DMS 273 treated with DMSO at 0.1 percent for 48 hours (cell line): Measurements from ENCODE around the gene CACNA2D1.

Experiments
- DNase-seq: peaks from one replicate; lab custom pipeline; 2025; lab: John Stamatoyannopoulos, UW

The CACNA2D1 gene

DNA sequence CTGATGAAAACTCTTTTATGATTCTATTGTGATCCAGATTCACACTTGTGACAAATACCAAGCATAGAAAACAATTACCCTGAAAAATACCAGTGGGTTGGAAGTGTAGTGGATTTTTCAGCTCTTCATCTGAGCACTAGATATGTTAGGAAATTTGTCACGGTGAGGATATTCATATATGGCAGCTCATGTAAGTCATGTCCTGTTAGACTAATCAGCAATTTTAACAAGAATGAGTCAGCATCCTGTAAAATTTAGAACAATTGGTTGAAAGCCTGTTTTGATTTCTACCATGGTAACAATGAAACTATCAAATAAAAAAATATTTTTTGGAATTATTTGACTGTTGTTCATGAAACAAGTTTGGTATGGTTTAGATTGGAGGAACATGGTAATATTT lies 334.3 kb downstream of the CACNA2D1 start:
- DNase-seq: no peak

DNA sequence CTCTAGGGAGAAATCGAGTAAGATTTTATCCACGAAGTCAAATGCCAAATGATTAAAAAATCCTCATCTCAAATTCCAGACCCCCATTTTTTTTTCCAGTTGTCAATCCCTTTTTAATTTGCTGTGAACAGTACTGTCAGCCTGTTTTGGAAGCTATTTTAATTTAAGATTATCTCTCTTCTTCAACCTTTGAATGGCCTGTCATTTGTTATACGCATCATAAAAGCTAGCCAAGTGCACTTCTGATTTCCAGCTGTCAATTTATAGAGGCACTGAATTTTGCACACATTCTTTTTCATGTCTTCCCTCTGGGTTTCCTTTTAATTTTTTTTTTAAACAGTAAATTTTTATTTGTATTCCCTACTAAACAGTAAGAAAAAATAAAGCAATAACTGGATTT lies 337.4 kb downstream of the CACNA2D1 start:
- no peak for DNase-seq

DNA sequence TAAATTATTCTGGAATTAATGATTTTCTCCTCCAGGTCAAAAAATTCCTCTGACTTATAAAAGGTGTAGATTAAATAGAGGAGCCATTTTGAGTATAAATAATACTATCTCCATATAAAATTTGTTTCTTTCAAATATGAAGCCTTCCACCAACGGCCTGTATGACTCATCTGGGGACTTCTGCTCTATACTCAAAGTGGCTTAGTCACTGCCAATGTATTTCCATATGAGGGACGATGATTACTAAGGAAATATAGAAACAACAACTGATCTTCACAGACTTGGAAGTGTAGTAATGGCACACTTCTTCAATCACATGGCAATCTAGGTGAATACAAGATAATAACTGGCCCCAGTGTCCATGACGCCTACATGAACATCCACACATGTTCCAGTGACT lies 338.1 kb downstream of the CACNA2D1 start:
- DNase-seq: no peak

DNA sequence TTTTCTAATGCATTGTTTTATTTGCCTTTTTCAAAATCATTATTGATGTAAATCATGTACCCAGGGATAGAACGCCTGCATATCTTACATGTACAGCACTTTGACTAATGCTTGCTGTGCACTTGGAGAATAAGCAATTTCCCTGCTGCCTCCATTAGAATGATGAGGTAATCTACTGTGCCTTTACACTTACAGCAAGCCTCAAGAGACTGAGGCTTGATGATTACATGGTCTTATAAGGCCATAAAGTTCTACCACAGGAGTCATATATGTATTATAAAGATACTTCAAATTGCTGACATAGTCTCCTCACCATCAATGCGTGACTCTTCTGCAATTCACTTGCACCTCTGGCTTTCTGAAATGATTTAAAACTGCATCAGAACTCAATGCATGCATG lies 345.2 kb downstream of the CACNA2D1 start:
- DNase-seq: no peak

DNA sequence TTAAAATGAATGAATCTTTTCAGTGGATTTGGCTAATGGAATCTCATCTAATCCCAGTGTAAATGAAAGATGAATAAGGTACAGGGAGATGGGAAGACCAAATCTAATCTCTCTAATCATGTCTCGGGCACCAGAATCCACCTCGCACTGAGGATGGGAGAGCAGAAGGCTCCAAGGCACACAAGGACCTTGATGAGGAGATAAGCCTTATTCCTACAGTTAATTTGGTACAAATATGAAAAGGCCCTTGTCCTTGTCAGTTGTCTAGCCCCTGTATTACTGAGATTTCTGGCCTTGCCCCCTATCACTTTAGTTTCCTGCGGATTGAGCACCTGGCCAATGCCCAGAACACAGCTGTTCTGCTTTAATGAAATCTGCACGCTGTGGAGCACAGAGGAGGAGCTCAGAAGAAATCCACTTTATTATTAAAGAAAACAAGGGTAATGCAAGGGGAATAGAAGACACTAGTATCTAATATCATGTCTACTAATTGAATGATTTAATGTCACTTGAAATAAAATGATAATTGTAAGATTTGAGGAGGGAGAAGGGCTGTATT lies 352.4 kb downstream of the CACNA2D1 start:
- DNase-seq: peak; percentile 47

DNA sequence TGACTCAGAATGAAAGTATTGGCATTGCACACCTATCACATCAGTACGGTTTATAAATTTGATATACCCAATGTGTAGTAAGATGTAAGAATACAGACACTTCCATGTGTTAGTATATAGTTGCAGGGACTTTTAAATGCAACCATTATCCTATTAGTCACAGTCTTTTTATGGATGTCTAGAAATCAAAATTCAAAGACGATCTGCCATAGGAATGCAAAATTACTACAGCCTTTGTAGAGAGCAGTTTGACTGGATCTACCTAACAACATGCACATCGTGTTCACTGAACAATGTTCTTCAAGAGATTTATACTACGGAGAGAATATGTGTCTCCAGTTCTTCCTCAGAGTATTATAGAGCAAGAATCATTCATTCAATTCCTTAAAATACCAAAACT lies 356.5 kb downstream of the CACNA2D1 start:
- no peak for DNase-seq

DNA sequence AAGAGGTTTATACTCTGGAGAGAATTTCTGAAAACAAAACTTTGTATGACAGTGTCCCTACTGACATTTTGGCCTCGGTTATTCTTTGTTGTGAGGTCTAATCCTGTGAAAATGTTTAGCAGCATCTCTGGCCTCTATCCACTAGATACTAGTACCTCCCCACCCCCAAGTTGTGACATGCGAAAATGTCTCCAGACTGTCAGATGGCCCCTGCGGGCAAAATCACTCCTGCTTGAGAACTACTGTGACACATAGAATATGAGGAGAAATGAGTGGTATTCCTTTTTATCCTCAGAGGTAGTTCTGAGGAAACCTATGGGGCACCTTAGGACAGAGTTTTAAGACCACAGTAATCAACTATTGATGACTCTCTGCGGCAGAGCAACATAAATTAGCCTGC lies 358.5 kb downstream of the CACNA2D1 start:
- DNase-seq: no peak

DNA sequence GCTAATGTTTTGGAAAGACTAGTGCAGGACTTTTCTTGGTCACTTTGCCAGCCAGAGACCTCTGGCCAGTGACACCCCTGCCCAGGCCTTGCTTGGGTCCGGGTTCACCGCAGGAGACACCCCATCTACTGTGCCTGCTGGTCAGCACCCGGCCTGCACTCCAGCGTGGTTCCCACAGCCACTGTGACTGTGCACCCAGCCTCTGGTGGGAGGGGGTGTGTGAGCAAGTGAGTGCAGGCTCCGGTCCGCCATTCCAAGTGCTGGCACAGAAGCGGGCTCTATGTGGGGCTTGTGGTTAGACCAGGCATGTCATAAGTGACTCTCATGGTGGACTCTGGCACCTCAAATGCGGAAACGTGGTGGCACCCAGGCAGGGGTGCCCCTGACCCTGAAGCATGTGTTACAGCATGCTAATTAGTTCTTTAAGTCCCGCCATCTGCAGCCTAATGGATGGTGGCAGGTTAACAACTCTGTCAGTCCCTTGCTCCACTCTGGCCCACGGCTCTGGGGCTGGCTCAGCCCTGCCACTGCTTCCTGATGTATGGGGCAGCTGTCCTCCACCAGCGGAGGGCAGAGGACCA lies 361.8 kb downstream of the CACNA2D1 start:
- DNase-seq: no peak

DNA sequence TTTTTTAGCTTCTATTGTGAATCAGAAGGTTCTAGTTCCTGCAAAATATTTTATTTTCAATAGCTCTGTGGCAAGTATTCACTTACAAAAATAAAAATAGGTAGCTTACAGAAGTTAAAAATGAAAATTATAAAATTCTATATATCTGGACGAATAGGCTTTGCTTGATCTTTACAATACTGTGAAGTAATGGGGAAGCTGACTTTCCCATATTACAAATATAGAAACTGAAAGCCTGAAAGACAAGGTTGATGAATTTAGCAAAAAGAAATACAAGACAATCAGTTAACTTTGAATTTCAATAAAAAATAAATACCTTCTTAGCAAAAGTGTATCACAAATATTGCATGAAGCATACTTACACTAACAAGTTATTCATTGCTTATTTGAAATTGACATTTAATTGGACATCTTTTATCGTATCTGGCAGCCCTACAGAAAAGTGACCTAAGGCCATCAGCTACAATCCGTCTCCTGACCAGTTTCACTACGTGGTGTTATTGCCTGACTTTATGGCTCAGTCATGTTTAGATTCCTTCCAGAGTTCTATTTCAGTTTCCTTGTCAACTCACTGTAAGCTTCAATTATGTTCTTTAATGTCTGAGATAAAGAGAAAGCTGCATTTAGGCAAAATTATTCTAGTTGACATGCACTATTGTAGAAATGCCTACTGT lies 363.2 kb downstream of the CACNA2D1 start:
- DNase-seq: no peak

DNA sequence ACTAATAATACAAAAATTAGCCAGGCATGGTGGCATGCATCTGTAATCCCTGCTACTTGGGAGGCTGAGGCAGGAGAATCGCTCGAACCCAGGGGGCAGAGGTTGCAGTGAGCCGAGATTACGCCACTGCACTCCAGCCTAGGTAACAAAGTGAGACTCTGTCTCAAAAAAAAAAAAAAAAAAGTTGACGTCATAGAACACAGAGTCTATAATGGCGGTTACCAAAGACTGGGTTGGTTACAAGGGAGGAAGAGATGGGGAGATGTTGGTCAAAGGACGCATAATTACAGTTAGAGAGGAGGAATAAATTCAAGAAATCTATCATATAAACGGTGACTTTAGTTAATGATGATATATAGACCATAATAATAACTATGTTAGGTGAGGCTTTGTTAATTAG lies 364.1 kb downstream of the CACNA2D1 start:
- DNase-seq: no peak

DNA sequence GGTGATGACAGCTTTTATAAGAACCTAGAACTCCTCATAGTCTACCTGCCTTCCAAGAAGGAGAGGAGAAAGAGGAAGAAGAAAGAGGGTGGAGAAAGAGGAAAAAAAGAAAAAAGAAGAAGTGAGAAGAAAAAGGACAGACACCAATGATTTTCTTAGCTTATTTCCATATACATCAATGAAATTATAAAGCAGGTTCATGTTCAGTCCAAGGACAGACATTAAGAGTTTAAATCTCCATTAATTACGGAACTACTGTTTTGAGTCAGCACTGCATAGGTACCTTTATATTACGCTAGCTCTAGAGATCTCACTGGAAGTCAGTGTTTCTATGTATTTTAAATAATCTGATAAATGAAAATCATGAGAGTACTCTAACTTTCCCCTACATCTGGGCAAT lies 364.8 kb downstream of the CACNA2D1 start:
- DNase-seq: no peak

DNA sequence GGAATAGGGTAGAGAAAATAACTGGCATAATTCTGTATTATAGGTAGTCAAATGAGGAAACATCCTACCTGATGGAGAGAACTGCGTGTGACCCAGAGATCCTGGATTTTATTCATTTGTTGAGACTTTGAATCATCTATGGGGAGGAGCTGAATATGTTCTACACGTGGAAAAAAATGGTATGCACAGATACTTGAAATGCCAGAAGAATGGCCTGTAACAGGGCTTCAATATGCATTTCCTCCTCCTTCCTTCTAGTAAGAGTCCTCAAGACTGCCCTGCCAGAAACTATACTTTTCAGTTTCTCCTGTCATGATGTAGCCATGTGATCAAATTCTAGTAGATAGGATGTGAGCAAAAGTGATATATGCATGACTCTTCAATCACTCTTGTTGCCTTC lies 372.1 kb downstream of the CACNA2D1 start:
- no peak for DNase-seq

DNA sequence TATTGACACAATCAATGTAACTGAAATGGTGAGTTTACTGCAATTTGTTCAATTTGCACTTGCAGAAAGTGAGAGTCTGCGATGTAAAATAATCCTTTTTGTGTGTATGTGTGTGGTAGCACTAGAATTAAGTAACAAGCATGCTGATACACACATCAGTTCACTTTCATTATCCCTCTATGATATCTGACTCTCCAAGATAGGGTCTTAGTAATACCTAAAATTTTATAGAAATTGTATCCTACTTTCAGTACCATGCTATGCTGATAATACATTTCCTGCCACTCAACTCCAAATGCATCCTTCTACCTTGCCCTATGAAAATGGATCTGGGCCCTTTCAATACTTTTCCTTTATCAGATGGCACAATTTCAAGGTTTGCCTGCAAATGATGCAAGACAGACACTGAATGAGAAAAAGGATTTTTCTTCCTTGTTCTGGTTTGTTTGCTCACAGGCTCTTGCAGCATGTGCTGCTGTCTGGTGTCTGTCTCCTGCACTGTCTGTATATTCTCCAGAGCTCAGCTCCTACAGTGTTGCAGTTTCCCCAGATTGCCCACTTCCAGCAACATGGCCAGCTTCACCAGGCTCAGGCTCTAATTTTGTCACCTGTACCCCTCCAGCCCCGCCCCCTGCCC lies 375.8 kb downstream of the CACNA2D1 start:
- no peak for DNase-seq

DNA sequence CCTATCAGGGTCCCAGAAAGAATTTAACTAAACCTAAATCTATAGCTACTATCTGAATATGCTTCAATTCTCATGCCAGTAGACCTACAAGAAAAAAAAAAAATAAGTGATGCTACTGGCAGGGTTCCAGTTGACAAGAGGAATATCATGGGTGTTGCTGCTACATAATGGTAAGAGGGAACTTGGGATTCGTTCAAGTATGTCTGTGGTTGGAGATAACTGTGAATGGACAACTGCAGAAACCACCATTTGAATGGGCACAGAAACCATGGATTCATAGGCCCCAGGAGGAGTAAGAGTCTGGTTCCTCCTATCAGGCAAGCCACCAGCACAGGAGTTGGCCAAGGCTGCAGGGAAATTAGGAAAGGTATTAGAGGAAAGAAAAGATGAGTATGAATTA lies 386.1 kb downstream of the CACNA2D1 start:
- no peak for DNase-seq

DNA sequence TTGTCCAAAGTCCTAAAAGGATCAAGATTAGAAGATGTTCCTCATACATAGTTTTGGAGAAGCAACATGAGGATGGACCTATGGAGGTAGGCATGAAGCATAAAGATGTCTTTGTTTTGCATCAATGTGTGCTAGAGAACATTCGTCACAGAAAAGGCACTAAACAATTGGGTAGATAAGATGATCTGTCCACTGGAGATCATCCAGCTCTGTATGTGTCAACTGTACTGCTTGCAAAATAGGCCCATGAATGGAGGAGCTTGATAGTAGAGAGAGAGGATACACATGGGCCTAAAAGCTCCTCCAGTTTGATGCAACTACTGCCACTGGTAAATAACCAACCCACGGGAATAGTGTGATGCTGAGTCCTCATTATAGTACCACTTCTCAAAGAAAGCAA lies 387.3 kb downstream of the CACNA2D1 start:
- no peak for DNase-seq

DNA sequence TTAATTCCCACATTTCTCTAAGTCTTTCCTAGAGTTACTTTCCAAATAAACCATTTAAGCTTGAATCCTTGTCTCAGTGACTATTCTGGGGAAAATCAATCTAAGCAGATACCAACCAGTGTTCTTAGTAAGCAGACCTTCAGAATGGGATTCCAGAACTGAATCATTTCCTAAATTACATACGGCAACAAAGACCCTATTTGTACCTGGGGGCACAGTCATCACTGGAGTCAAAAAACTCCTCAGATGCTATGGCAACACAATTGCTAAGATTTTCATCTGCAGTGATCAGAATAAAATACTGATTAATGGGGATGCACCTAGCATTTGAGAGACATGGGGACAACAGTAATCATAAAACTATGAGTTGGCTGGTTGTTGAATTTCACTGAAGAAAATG lies 389.0 kb downstream of the CACNA2D1 start:
- no peak for DNase-seq

DNA sequence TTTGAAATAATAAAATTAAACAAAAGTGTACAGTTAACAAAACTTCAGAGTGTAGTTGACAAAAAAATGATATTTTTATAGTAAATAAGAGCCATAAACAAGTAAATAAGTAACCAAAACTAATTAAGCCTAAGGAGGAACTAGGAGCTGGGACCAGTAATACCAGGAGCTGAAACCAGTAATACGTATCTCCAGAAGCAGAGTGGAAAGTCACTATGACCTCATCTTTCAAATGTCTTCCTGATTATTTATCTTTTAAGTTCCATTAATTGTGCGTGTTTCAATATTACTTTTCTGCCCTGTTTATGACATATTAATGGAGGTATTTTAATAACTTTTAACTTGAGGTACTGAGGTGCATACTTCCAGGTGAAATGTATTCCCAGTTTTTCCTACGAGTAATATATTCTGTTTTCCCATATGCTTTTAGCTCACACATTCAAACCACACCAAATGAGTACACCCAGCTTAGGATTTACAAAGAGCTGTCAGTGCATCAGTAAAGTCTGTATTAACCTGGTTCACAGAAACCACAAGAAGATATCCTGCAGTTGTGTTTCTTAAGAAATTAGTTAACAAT lies 390.0 kb downstream of the CACNA2D1 start:
- no peak for DNase-seq

DNA sequence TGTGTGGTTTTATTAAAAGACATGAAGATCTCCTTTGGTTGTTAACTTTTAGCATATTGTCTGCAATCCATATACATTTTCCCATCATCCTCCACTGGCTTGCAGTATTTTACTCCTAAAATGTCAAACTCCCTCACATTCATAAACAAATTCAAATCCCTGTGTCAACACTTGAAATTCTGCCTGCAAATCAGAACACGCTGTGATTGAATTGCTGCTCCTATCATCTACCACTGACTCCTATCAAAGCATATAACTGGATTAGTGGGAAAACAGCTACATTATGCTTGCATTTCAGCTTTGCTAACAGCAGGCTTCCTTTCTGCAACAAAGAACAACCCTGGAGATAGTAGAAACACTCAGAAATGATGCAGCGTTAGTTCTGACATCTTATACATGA lies 392.0 kb downstream of the CACNA2D1 start:
- DNase-seq: no peak

DNA sequence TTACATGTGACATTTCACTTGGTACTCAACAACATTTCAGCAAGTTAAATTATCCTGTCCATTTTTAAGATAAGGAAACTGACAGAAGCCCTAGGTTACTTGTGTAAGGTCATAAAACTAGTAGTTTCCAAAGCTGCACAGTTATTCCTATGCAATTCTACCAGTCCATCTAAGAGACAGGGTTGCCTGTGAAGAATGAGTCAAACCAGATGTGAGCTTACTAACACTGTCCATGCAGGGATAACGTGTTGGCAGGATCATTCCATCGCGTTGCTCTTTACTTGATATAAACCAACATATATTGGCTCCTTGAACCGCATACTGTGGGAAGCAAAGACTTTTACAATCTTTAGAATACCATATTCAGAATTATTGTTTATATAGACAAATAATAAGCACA lies 392.8 kb downstream of the CACNA2D1 start:
- DNase-seq: no peak

DNA sequence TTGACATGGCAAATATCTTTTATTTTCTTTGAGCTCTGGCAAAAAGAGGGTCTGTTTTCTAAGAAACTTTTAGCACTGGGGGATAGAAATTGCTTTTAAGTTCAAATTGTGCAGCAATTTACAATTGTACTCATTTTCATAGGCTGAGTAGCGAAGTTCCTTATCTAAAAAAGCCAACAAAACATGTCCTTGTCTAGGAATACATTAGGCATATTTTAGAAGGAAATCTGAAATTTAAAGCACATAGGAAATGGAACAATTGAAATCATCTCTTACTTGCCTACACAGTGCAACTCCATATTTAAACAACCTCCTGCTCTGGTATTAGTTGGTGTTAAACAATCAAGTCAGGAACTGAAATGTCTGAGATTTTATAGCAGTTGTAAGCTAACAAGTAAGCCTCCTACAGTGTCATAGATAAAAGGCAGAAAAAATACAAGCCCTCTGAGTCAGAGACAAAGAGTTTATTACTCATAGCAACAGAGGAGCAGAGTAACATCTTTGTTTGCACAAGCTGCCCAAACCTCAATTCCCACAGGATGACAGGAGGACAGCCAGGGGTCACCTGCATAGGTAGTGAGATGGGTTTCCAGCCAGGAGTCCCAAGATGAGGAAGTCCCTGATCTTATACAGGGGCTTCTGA lies 393.6 kb downstream of the CACNA2D1 start:
- DNase-seq: no peak

DNA sequence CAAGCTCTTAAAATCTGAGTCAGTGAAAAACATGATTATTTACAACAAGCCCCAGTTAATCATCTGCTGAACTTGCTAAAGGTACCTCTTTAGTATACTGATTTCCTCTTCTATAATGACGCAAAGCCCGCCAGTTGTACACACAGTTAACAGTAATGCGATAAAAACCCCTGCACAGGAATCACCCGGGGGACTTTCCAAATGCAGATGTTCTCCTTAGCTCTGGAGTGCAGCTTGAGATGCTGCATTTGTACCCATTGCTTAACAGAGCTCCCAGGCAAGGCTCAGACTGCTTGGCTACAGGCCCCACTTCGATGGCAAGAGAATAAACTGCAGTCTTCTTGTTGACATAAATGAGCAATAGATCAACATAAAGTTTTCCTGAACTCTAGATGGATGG lies 394.1 kb downstream of the CACNA2D1 start:
- no peak for DNase-seq

DNA sequence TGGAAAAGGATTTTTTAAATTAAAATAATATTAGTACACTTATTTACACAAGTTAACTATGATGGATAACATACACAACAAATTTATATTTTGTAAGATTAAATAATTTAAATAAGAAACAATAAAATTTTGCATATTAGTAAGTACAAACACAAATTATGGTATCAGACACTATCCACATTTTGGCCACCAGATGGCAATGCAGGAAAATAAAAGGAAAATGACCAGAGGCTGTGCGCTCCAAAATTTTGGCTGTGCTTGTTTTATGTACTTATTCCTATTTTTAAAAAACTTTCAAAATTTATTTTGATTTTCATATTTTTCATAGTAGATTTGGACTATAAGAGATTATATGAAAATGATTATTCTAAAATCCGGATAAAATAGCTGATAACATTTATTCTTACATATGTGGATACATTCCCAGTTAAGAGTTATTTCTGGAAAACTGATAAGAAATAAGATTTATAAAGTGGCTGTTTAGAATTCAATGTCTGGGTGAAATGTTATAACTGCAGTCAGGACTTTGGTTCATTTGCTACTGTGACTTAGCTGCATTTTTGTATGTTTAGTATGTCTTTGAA lies 399.0 kb downstream of the CACNA2D1 start:
- no peak for DNase-seq
